ENCODE data around the gene MESD. TPM values are rescaled to one million over a fixed set of nuclear protein-coding genes. Genes with fewer than 3 reads are reported as not detected.

MESD gene
- polyA plus RNA-seq, 1 of the 3 experiments (the other 2 are of a cell fraction): 15.2 TPM

GRCh38 chr15:80970658-80971057 lies 19.0 kb downstream of the MESD start (continued):
- no peak for TF ChIP-seq PBX3 (IDR thresholded peaks at IDR 0.05)
- no peak for TF ChIP-seq SMC3 (IDR thresholded peaks at IDR 0.05; ENCODE audit: low read depth, low read length)
- TF ChIP-seq RXRA (IDR thresholded peaks at IDR 0.05; ENCODE audit: borderline replicate concordance, low read depth): no peak
- TF ChIP-seq RAD21 (IDR thresholded peaks at IDR 0.05; ENCODE audit: low read length): no peak
- no peak for TF ChIP-seq TCF12 (IDR thresholded peaks at IDR 0.05)
- TF ChIP-seq YY1 (IDR thresholded peaks at IDR 0.05; ENCODE audit: low read depth): no peak
- TF ChIP-seq FOXJ3 (CRISPR knock-in tag; IDR thresholded peaks at IDR 0.05): no peak

- DNase-seq: peak; percentile 70
- peaks cover 0 to 7% of the 10 kb centered on the region in 2 experiments; a peak in 1 of 4 replicates for H3K4me1 ChIP-seq (ENCODE audit: control insufficient read depth in 1 of 2, insufficient read depth in 2 of 2, low read depth in 1 of 2, low read length in 1 of 2)
- H3K27me3 ChIP-seq (ENCODE audit: insufficient read depth): no peaks in the 10 kb centered on the region
- 0 out of 2 replicates have a peak, but pooled peaks cover 2% of the 10 kb centered on the region for H4K20me1 ChIP-seq (ENCODE audit: insufficient read depth)
- peaks cover 0 to 5% of the 10 kb centered on the region in 2 experiments for H3K36me3 ChIP-seq (replicated peaks in 1 of 2; ENCODE audit: control insufficient read depth in 1 of 2, insufficient read depth in 2 of 2, low read length in 1 of 2)
- H3K9me2 ChIP-seq: no peaks in the 10 kb centered on the region
- POLR2A ChIA-PET: no interaction called here
- 43% methylated on average over 12 of the region's 12 CpGs for WGBS (ENCODE audit: low lambda C conversion rate)
- no peak overlapping the region for H3K27ac ChIP-seq (ENCODE audit: low read depth in 2 of 2, low read length in 1 of 2)
- H3K4me3 ChIP-seq (ENCODE audit: low read depth in 2 of 2, low read length in 1 of 2): no peak overlapping the region; a peak in 1 of 4 replicates
- H3K79me2 ChIP-seq (ENCODE audit: insufficient read depth): peaks cover 11% of the 10 kb centered on the region
- no peaks in the 10 kb centered on the region for H3K9me3 ChIP-seq
- CTCF ChIA-PET: interaction anchor here (0.6 to 6.3 kb wide), 63 partner anchors 9 to 1393 kb away, joined by 3 to 139 read pairs (median 4); partner anchors contain the start of genes ABHD17C, CEMIP and TLNRD1
- H3K9ac ChIP-seq: no peak overlapping the region
- TF ChIP-seq SMC3 (IDR thresholded peaks at IDR 0.05; ENCODE audit: low read depth, low read length) (peak; percentile 77), RAD21 (IDR thresholded peaks at IDR 0.05; ENCODE audit: low read length) (peak; percentile 95), MAX (IDR thresholded peaks at IDR 0.05; ENCODE audit: low read depth) (0 out of 2 replicates have a peak, but pooled peaks have one; percentile 21), CTCF (IDR thresholded peaks at IDR 0.05) (peak; percentile 87), YY1 (IDR thresholded peaks at IDR 0.05; ENCODE audit: low read depth) (no peak), GATA2 (CRISPR knock-in tag; IDR thresholded peaks at IDR 0.05) (no peak), RCOR1 (IDR thresholded peaks at IDR 0.05; ENCODE audit: low read length) (peak; percentile 41; the same call in 1 of the 2 replicates), TCF12 (IDR thresholded peaks at IDR 0.05) (peak; percentile 72), CHD2 (IDR thresholded peaks at IDR 0.05; ENCODE audit: low read length, partially characterized antibody) (peak; percentile 30)
- H3F3A ChIP-seq (replicated peaks; ENCODE audit: insufficient read depth): no peaks in the 10 kb centered on the region
- no peak overlapping the region for H3K4me2 ChIP-seq
- no peak overlapping the region for H2AFZ ChIP-seq (ENCODE audit: low read depth)
Measured at GRCh38 chr15:80970018-80970657, 19.5 kb downstream of the MESD start.
